Natural killer cell (primary cell): ENCODE measurements around the gene ALCAM. TPM values are rescaled to one million over a fixed set of nuclear protein-coding genes. Genes with fewer than 3 reads are reported as not detected.

Experiments used
- ATAC-seq, 3 donors: fragments of 150-1000 bp in 2 of 3; fragments of 200-7000 bp in 1 of 3; cut with Tn5 transposase; 1 replicate in 1 of 3; 2 replicates in 2 of 3; pipeline ENCODE4 v1.10.0; 2021; ENCODE audit warnings: mild to moderate bottlenecking in 2 of 3, moderate library complexity in 2 of 3
- DNase-seq, 2 donors: peaks; one replicate each; pipeline versions ENCODE4 v3.0.0 to v3.0.0-alpha.2; 2013 to 2021; ENCODE audit warnings: mixed read lengths in 1 of 2
- H3K27ac ChIP-seq: one replicate; pipeline ENCODE4 v1.5.1; 2013; ENCODE audit warnings: mild to moderate bottlenecking, low read length
- H3K27me3 ChIP-seq: one replicate; pipeline ENCODE4 v1.6.1; 2013; ENCODE audit warnings: low read length; ENCODE audit not compliant: control insufficient read depth, insufficient read depth
- H3K36me3 ChIP-seq: one replicate; pipeline ENCODE4 v1.6.1; 2013; ENCODE audit warnings: low read length; ENCODE audit not compliant: control insufficient read depth, insufficient read depth
- H3K4me1 ChIP-seq: one replicate; pipeline ENCODE4 v1.6.1; 2013; ENCODE audit warnings: low read length; ENCODE audit not compliant: control insufficient read depth, insufficient read depth
- H3K4me3 ChIP-seq: one replicate; pipeline ENCODE4 v1.5.1; 2013; ENCODE audit warnings: low read length
- H3K9me3 ChIP-seq: one replicate; pipeline ENCODE4 v1.6.1; 2013; ENCODE audit warnings: low read length; ENCODE audit not compliant: control insufficient read depth, insufficient read depth
- H3K27ac Mint-ChIP-seq, 2 donors: one replicate each; pipeline ENCODE4 v1.8.0; 2022; ENCODE audit warnings: mild to moderate bottlenecking in 2 of 2, mixed read lengths in 2 of 2, moderate library complexity in 1 of 2
- H3K27me3 Mint-ChIP-seq, 2 donors: one replicate each; pipeline ENCODE4 v1.8.0; 2022; ENCODE audit warnings: low read depth in 2 of 2, mixed read lengths in 2 of 2
- H3K36me3 Mint-ChIP-seq: one replicate; pipeline ENCODE4 v1.8.0; 2022; ENCODE audit warnings: mixed read lengths
- H3K4me1 Mint-ChIP-seq, 2 donors: one replicate each; pipeline ENCODE4 v1.8.0; 2022; ENCODE audit warnings: mixed read lengths in 2 of 2
- H3K4me3 Mint-ChIP-seq: one replicate; pipeline ENCODE4 v1.8.0; 2022; ENCODE audit warnings: mild to moderate bottlenecking, moderate library complexity, mixed read lengths
- H3K9me3 Mint-ChIP-seq, 2 donors: one replicate each; pipeline ENCODE4 v1.8.0; 2022; ENCODE audit warnings: mixed read lengths in 2 of 2
- WGBS: methylation state at CpG from one replicate; pipeline ENCODE4 v1.1.7; 2013; ENCODE audit warnings: missing lambda C conversion rate; ENCODE audit not compliant: insufficient coverage; 5-methylcytosine and 5-hydroxymethylcytosine counted together
- intact Hi-C: fragments of 100-400 bp; cut with micrococcal nuclease; formaldehyde crosslinking; loops from one replicate; pipeline ENCODE4 v1.14.2; 2022
- total RNA-seq, 4 donors: library from RNA; stranded (reverse); fragments of 120-200 nt in 1 of 4; gene quantifications; one replicate each; pipeline versions ENCODE4 v1.2.3 to v1.2.4, GENCODE V29; 2013 to 2022
- TF ChIP-seq, protein P1 (sequence below): fragments of 200-600 bp; IDR thresholded peaks from one replicate; pipeline ENCODE4 v1.8.0; 2022; ENCODE audit warnings: antibody characterized with exemption

Gene ALCAM
- total RNA-seq, 3 donors from 2014 or later (not counting 1 experiment from before 2014, with no cell fraction given), result 1.5 to 3.0 (median 1.5) TPM

GRCh38 chr3:105448338-105448982, 81.8 kb downstream of the ALCAM start:
- H3K9me3 Mint-ChIP-seq, result no peaks in the 10 kb centered on the region
- Histone ChIP-seq H3K27me3 (no peaks in the 10 kb centered on the region), H3K36me3 (no peaks in the 10 kb centered on the region), H3K4me1 (no peaks in the 10 kb centered on the region), H3K9me3 (no peaks in the 10 kb centered on the region), H3K4me3 (no peak overlapping the region), H3K27ac (no peak overlapping the region)
- TF ChIP-seq, protein P1, sequence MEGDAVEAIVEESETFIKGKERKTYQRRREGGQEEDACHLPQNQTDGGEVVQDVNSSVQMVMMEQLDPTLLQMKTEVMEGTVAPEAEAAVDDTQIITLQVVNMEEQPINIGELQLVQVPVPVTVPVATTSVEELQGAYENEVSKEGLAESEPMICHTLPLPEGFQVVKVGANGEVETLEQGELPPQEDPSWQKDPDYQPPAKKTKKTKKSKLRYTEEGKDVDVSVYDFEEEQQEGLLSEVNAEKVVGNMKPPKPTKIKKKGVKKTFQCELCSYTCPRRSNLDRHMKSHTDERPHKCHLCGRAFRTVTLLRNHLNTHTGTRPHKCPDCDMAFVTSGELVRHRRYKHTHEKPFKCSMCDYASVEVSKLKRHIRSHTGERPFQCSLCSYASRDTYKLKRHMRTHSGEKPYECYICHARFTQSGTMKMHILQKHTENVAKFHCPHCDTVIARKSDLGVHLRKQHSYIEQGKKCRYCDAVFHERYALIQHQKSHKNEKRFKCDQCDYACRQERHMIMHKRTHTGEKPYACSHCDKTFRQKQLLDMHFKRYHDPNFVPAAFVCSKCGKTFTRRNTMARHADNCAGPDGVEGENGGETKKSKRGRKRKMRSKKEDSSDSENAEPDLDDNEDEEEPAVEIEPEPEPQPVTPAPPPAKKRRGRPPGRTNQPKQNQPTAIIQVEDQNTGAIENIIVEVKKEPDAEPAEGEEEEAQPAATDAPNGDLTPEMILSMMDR, result no peak
- no peak for ATAC-seq
- DNase-seq, result no peak
- H3K4me1 Mint-ChIP-seq, result no peaks in the 10 kb centered on the region
- no peak overlapping the region for H3K27ac Mint-ChIP-seq
- WGBS, result 78% methylated on average over 4 of the region's 4 CpGs
- H3K4me3 Mint-ChIP-seq, result no peak overlapping the region
- H3K27me3 Mint-ChIP-seq, result no peaks in the 10 kb centered on the region
- H3K36me3 Mint-ChIP-seq, result no peaks in the 10 kb centered on the region
- intact Hi-C loops, result no loop called here

- DNase-seq, result no peak
- no peak for ATAC-seq
- no peaks in the 10 kb centered on the region for H3K36me3 Mint-ChIP-seq
- H3K36me3 ChIP-seq, result no peaks in the 10 kb centered on the region
- H3K27me3 Mint-ChIP-seq, result no peaks in the 10 kb centered on the region
- no CpG with 5 or more reads among the region's 3 CpGs for WGBS
- no peak overlapping the region for H3K4me3 Mint-ChIP-seq
- H3K9me3 Mint-ChIP-seq, result no peaks in the 10 kb centered on the region
- H3K27me3 ChIP-seq, result no peaks in the 10 kb centered on the region
- intact Hi-C loops, result no loop called here
- no peaks in the 10 kb centered on the region for H3K9me3 ChIP-seq
- TF ChIP-seq, protein P1, result no peak
- no peak overlapping the region for H3K27ac ChIP-seq
- no peaks in the 10 kb centered on the region for H3K4me1 ChIP-seq
- H3K27ac Mint-ChIP-seq, result no peak overlapping the region
- no peak overlapping the region for H3K4me3 ChIP-seq
- H3K4me1 Mint-ChIP-seq, result no peaks in the 10 kb centered on the region
Observed at GRCh38 chr3:105449414-105449813, 82.7 kb downstream of the ALCAM start.

DNA sequence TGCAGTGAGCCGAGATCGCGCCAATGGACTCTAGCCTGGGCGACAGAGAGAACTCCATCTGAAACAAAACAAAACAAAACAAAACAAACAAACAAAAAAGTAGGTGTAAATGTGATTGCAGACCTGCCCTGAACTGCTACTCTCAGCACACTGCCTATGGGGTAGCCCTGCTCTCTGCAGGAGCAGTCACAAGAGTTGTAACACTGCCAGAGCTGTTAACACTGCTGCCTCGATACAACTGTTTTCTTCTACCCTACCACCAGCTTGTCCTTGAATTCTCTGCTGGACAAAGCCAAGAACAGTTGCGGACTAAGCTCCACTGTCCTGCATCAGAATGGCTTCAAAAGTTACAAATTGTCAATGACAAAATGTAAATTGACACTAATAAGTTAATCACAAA, 89.3 kb downstream of the ALCAM start:
- TF ChIP-seq, protein P1, result no peak
- no peaks in the 10 kb centered on the region for H3K36me3 Mint-ChIP-seq
- WGBS, result 95% methylated on average over 4 of the region's 6 CpGs
- ATAC-seq (no peak), DNase-seq (no peak)
- no peaks in the 10 kb centered on the region for H3K9me3 Mint-ChIP-seq
- H3K27me3 Mint-ChIP-seq, result no peaks in the 10 kb centered on the region
- H3K4me1 ChIP-seq, result no peaks in the 10 kb centered on the region
- H3K27me3 ChIP-seq, result no peaks in the 10 kb centered on the region
- no peak overlapping the region for H3K4me3 ChIP-seq
- no peaks in the 10 kb centered on the region for H3K4me1 Mint-ChIP-seq
- no peaks in the 10 kb centered on the region for H3K9me3 ChIP-seq
- no peak overlapping the region for H3K27ac ChIP-seq
- H3K27ac Mint-ChIP-seq, result no peak overlapping the region
- no peak overlapping the region for H3K4me3 Mint-ChIP-seq
- intact Hi-C loops, result no loop called here
- H3K36me3 ChIP-seq, result no peaks in the 10 kb centered on the region
